ENCODE results near the gene TTBK1. TPM values are rescaled to one million over a fixed set of nuclear protein-coding genes. Genes with fewer than 3 reads are reported as not detected.

Gene TTBK1
- total and polyA plus RNA-seq, 4 donors, result 6.1 to 29.9 (median 19.3) TPM

DNA sequence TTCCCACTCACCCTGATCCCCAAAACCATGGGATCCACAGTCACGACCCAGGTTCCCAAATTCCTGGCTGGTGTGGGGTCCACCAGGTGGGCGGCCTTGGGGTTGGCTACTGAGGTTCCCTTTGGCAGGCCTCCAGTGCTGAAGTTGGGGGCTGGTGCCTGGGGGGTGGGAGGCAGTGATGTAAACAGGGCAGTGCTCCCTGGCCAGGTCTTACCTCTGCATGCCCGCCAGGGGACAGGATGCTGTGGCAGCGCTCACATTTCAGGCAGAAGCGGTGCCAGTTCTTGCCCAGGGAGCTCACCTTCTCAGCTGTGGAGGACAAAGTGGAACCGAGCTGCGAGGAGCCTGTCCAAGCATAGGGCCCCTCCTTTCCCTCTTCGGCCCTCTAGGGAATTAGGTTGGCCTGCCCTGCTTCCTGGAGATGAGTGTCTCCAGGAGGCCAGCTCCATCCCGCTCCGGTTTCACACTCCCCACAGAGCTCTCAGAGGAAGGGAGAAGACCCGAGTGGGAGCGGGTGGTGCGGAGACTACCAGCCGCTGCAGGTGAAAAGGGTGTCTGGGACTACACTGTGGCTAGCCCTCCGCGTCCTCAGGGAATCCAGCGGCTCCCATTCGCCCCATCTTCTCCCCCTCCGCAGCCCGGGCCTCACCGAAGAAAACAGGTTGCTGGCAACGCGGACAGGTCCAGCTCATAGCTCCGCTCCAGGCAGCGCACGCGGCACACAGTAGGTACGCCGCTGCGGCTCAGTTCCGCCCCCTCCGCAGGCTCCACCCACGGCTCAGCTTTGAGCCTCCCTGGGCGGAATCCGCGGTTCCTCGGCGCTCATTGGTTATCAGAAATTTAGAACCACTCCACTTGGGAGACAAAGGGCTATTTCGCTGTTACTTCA lies 65.1 kb downstream of the TTBK1 start, which contains the start of gene CRIP3:
Gene CRIP3, minus strand, starts transcription at position 726 of the 889 bp plus-strand sequence. Its CDS starts 34 bp downstream, at position 692.
- H3K27ac ChIP-seq (ENCODE audit: low read depth, low read length), result no peak within 1 kb of the TSS
- no peaks in the 10 kb centered on the region for H3K9me3 ChIP-seq (ENCODE audit: control insufficient read depth, insufficient read depth, low read length)
- peaks cover 10% of the 10 kb centered on the region for H3K36me3 ChIP-seq (ENCODE audit: control insufficient read depth, insufficient read depth, low read length)
- peak within 1 kb of the TSS; percentile 34 for H3K4me3 ChIP-seq (ENCODE audit: low read depth, low read length)
- H3K27me3 ChIP-seq (ENCODE audit: control insufficient read depth, insufficient read depth, low read length), result no peaks in the 10 kb centered on the region
- peaks cover 14% of the 10 kb centered on the region for H3K4me1 ChIP-seq (ENCODE audit: control insufficient read depth, insufficient read depth, low read length)
- DNase-seq (ENCODE audit: low read depth in 4 of 6, low spot score in 6 of 6), result peak in 3 of 6 donors; percentile 15 to 83 (median 60)
- 8% methylated on average over 38 of the region's 39 CpGs for WGBS (ENCODE audit: insufficient coverage)

DNA sequence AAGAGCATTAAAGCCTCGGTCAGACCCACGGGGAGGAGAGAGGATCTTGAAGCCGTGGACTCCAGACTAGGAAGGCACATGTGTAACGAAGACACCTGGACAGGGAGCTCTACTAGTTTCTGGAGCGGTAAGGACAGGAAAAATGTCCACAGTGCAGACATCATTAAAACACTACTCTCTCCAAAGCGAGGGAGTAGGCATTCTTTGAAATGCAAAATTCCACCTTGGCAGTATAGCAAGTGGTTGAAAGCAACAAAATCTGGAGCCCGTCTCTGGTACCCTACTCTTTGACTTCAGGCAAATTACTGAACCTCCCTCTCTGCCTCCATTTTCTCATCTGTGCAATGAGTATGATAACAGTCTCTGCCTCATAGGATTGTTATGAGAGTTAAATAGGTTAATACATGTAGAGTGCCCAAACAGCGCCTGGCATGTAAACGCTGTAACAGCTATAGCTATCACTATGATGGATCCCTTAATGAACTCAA lies 65.8 kb downstream of the TTBK1 start:
- Histone ChIP-seq H3K36me3 (ENCODE audit: control insufficient read depth, insufficient read depth, low read length) (peaks cover 10% of the 10 kb centered on the region), H3K4me1 (ENCODE audit: control insufficient read depth, insufficient read depth, low read length) (peaks cover 14% of the 10 kb centered on the region), H3K27me3 (ENCODE audit: control insufficient read depth, insufficient read depth, low read length) (no peaks in the 10 kb centered on the region), H3K9me3 (ENCODE audit: control insufficient read depth, insufficient read depth, low read length) (no peaks in the 10 kb centered on the region), H3K4me3 (ENCODE audit: low read depth, low read length) (peak overlapping the region; percentile 34), H3K27ac (ENCODE audit: low read depth, low read length) (no peak overlapping the region)
- 51% methylated on average over 3 of the region's 9 CpGs for WGBS (ENCODE audit: insufficient coverage)
- no peak for DNase-seq (ENCODE audit: low read depth in 4 of 6, low spot score in 6 of 6)

DNA sequence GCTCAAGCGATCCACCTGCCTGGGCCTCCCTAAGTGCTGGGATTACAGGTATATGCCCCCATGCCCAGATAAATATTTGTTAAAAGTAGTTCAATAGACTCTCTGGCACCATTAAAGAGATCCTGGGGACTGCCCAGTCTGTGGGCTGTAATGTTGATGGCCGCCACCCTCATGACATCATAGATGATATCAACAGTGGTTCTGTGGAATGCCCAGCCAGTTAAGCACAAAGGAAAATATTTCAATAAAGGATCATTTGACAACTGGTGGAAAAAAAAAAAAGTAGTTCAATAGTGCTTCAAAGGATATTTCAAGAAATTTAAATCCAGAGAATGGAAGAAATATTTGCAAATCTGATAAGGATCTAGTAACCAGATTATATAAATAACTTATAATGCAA lies 66.9 kb downstream of the TTBK1 start:
- H3K36me3 ChIP-seq (ENCODE audit: control insufficient read depth, insufficient read depth, low read length), result peaks cover 10% of the 10 kb centered on the region
- peaks cover 14% of the 10 kb centered on the region for H3K4me1 ChIP-seq (ENCODE audit: control insufficient read depth, insufficient read depth, low read length)
- no peak for DNase-seq (ENCODE audit: low read depth in 4 of 6, low spot score in 6 of 6)
- no peaks in the 10 kb centered on the region for H3K27me3 ChIP-seq (ENCODE audit: control insufficient read depth, insufficient read depth, low read length)
- no peak overlapping the region for H3K27ac ChIP-seq (ENCODE audit: low read depth, low read length)
- H3K9me3 ChIP-seq (ENCODE audit: control insufficient read depth, insufficient read depth, low read length), result no peaks in the 10 kb centered on the region
- WGBS (ENCODE audit: insufficient coverage), result no CpG with 5 or more reads among the region's 2 CpGs
- H3K4me3 ChIP-seq (ENCODE audit: low read depth, low read length), result no peak overlapping the region

DNA sequence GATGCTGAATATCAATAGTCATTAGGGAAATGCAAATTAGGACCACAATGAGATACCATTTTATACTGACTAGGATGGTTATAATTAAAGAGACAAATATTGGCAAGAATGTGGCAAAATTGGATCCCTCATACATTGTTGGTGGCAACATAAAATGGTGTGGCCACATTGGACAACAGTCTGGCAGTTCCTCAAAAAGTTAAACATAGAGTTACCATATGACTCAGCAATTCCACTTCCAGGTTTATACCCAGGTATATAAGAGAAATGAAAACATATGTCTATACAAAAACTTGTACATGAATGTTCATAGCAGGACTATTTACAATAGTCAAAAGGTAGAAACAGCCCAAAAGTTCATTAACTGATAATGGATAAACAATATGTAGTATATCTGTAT lies 67.3 kb downstream of the TTBK1 start:
- Histone ChIP-seq H3K4me1 (ENCODE audit: control insufficient read depth, insufficient read depth, low read length) (peaks cover 14% of the 10 kb centered on the region), H3K27ac (ENCODE audit: low read depth, low read length) (no peak overlapping the region), H3K36me3 (ENCODE audit: control insufficient read depth, insufficient read depth, low read length) (peaks cover 10% of the 10 kb centered on the region), H3K9me3 (ENCODE audit: control insufficient read depth, insufficient read depth, low read length) (no peaks in the 10 kb centered on the region), H3K4me3 (ENCODE audit: low read depth, low read length) (no peak overlapping the region), H3K27me3 (ENCODE audit: control insufficient read depth, insufficient read depth, low read length) (no peaks in the 10 kb centered on the region)
- no peak for DNase-seq (ENCODE audit: low read depth in 4 of 6, low spot score in 6 of 6)

DNA sequence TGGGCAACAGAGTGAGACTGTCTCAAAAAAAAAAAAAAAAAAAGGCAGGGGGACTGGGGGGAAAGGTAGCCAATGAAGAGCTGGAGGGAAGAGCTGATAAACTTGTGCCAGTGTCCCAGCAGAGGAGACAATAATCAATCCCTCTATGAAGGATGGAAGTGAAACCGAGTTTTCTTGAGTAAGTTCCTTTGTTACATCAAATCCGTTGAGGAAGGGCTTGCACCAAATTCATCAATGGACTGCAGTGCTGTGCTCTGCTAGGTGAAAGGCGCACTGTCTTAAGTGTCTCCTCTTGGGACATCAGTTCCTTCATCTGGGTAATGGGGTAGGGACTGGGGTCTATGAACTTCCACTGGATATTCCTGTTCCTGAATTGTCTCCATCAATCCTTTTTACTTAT lies 68.4 kb downstream of the TTBK1 start:
- no peak for DNase-seq (ENCODE audit: low read depth in 4 of 6, low spot score in 6 of 6)
- Histone ChIP-seq H3K27me3 (ENCODE audit: control insufficient read depth, insufficient read depth, low read length) (no peaks in the 10 kb centered on the region), H3K36me3 (ENCODE audit: control insufficient read depth, insufficient read depth, low read length) (peaks cover 10% of the 10 kb centered on the region), H3K9me3 (ENCODE audit: control insufficient read depth, insufficient read depth, low read length) (no peaks in the 10 kb centered on the region), H3K27ac (ENCODE audit: low read depth, low read length) (no peak overlapping the region), H3K4me1 (ENCODE audit: control insufficient read depth, insufficient read depth, low read length) (peaks cover 14% of the 10 kb centered on the region), H3K4me3 (ENCODE audit: low read depth, low read length) (no peak overlapping the region)
- WGBS (ENCODE audit: insufficient coverage), result 83% methylated on average over 1 of the region's 3 CpGs

DNA sequence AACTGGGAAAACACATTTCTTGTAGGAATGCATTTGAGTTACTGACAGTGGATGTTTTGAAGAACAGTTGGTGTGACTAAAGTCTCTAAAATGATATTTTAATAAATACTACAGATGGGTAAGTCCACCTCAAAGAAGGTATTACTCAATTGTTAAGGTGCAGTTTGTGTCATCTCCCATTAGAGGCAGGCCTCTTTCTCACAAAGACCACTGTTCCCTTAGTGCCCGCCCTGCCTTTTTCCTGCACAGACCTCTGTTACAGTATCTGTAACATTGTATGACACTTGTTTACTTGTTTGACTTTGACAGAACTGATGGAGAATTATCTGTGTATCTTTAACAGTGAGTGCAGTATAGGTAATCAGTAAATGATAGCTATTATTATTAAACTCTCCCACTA lies 70.5 kb downstream of the TTBK1 start:
- no peak for DNase-seq (ENCODE audit: low read depth in 4 of 6, low spot score in 6 of 6)
- WGBS (ENCODE audit: insufficient coverage), result no CpG with 5 or more reads among the region's 1 CpG
- Histone ChIP-seq H3K4me1 (ENCODE audit: control insufficient read depth, insufficient read depth, low read length) (peaks cover 1% of the 10 kb centered on the region), H3K9me3 (ENCODE audit: control insufficient read depth, insufficient read depth, low read length) (no peaks in the 10 kb centered on the region), H3K4me3 (ENCODE audit: low read depth, low read length) (no peak overlapping the region), H3K36me3 (ENCODE audit: control insufficient read depth, insufficient read depth, low read length) (peaks cover 2% of the 10 kb centered on the region), H3K27ac (ENCODE audit: low read depth, low read length) (no peak overlapping the region), H3K27me3 (ENCODE audit: control insufficient read depth, insufficient read depth, low read length) (no peaks in the 10 kb centered on the region)

DNA sequence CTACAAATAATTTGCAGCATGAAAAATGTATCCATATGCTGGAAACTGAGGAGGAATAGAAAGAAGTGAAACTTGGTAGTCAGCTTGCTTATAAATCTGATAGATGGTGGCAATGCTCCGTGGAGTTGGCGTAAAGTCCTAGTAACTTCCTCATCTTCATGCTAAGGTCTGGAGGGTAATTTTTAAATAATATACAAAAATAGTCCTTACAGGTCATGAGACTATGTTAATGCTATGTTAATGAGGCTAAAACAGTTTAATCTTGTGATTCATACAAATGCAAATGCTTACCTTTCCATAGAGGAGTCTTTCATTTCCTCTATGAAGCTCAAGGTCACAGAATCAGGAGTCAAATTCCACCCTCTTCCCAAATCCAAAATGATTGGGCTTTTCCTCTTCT lies 74.7 kb downstream of the TTBK1 start:
- no peaks in the 10 kb centered on the region for H3K36me3 ChIP-seq (ENCODE audit: control insufficient read depth, insufficient read depth, low read length)
- no CpG with 5 or more reads among the region's 2 CpGs for WGBS (ENCODE audit: insufficient coverage)
- no peak overlapping the region for H3K4me3 ChIP-seq (ENCODE audit: low read depth, low read length)
- no peak for DNase-seq (ENCODE audit: low read depth in 4 of 6, low spot score in 6 of 6)
- H3K9me3 ChIP-seq (ENCODE audit: control insufficient read depth, insufficient read depth, low read length), result no peaks in the 10 kb centered on the region
- H3K4me1 ChIP-seq (ENCODE audit: control insufficient read depth, insufficient read depth, low read length), result no peaks in the 10 kb centered on the region
- H3K27me3 ChIP-seq (ENCODE audit: control insufficient read depth, insufficient read depth, low read length), result no peaks in the 10 kb centered on the region
- no peak overlapping the region for H3K27ac ChIP-seq (ENCODE audit: low read depth, low read length)

DNA sequence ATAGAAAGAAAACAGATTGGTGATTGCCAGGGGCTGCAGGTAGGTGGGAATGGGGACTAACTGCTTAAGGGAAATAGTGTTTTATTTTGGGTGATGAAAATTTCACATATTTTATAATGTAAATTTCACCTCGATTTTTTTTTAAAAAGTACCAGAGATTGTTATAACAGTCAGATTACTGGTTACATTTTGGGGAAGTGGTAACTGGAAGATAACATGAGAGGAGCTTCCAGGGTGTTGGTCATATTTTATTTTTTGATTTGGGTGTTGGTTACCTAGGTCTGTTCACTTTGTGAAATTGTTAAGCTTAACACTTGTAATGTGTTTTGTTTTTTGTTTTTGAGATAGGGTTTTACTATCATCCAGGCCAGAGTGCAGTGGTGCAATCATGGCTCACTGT lies 82.6 kb downstream of the TTBK1 start:
- no peaks in the 10 kb centered on the region for H3K27me3 ChIP-seq (ENCODE audit: control insufficient read depth, insufficient read depth, low read length)
- WGBS (ENCODE audit: insufficient coverage), result no CpG with 5 or more reads among the region's 1 CpG
- H3K4me1 ChIP-seq (ENCODE audit: control insufficient read depth, insufficient read depth, low read length), result no peaks in the 10 kb centered on the region
- no peak overlapping the region for H3K4me3 ChIP-seq (ENCODE audit: low read depth, low read length)
- no peak overlapping the region for H3K27ac ChIP-seq (ENCODE audit: low read depth, low read length)
- H3K9me3 ChIP-seq (ENCODE audit: control insufficient read depth, insufficient read depth, low read length), result no peaks in the 10 kb centered on the region
- no peak for DNase-seq (ENCODE audit: low read depth in 4 of 6, low spot score in 6 of 6)
- H3K36me3 ChIP-seq (ENCODE audit: control insufficient read depth, insufficient read depth, low read length), result peaks cover 29% of the 10 kb centered on the region

DNA sequence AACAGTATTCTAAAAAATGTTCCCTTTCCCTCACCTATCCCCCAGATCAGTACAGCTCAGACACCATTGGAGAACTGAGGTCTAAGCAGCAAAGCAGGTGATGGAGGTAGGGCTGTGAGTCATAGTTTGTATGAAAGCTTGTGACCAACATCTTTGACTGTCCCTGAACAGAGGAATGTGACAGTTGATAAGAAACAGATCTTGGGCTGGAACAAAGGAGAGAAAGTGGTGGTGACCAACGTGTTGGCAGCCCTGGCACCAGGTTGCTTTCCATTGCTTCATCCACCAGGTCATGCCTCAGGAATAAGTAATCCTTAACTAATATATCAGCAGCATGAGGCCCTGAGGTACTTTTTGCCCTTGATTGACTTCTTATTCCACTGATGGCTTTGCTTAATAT lies 85.2 kb downstream of the TTBK1 start:
- no peak for DNase-seq (ENCODE audit: low read depth in 4 of 6, low spot score in 6 of 6)
- Histone ChIP-seq H3K36me3 (ENCODE audit: control insufficient read depth, insufficient read depth, low read length) (peaks cover 28% of the 10 kb centered on the region), H3K27me3 (ENCODE audit: control insufficient read depth, insufficient read depth, low read length) (no peaks in the 10 kb centered on the region), H3K4me3 (ENCODE audit: low read depth, low read length) (no peak overlapping the region), H3K4me1 (ENCODE audit: control insufficient read depth, insufficient read depth, low read length) (no peaks in the 10 kb centered on the region), H3K27ac (ENCODE audit: low read depth, low read length) (no peak overlapping the region), H3K9me3 (ENCODE audit: control insufficient read depth, insufficient read depth, low read length) (no peaks in the 10 kb centered on the region)
- no CpG with 5 or more reads among the region's 1 CpG for WGBS (ENCODE audit: insufficient coverage)

DNA sequence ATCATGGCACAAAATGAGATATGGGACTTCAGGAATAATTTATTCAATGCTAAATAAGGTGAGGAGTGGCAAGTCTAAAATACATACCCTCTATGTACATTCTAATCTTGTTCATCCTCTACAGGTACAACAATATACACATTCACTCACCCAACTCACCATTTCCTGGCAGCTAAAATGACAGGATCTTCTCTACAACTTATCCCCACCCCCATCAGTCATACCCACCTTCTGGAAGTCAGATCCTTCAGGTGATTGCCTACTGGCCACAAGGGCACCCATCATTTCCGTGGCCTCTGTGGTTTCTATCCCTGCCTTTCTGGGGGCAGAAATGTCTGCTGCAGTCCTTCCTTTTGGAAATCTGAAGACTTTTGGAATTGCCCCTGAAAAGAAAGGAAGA lies 88.2 kb downstream of the TTBK1 start:
- Histone ChIP-seq H3K27ac (ENCODE audit: low read depth, low read length) (no peak overlapping the region), H3K36me3 (ENCODE audit: control insufficient read depth, insufficient read depth, low read length) (peaks cover 17% of the 10 kb centered on the region), H3K9me3 (ENCODE audit: control insufficient read depth, insufficient read depth, low read length) (no peaks in the 10 kb centered on the region), H3K4me1 (ENCODE audit: control insufficient read depth, insufficient read depth, low read length) (no peaks in the 10 kb centered on the region), H3K4me3 (ENCODE audit: low read depth, low read length) (no peak overlapping the region), H3K27me3 (ENCODE audit: control insufficient read depth, insufficient read depth, low read length) (no peaks in the 10 kb centered on the region)
- no peak for DNase-seq (ENCODE audit: low read depth in 4 of 6, low spot score in 6 of 6)
- 71% methylated on average over 1 of the region's 1 CpG for WGBS (ENCODE audit: insufficient coverage)

Measured in spinal cord (tissue), 10 donors.